HCT116 (cell line): ENCODE measurements around the gene KLF4. TPM values are rescaled to one million over a fixed set of nuclear protein-coding genes. Genes with fewer than 3 reads are reported as not detected.

Source experiments
- ATAC-seq: fragments of 200-7000 bp; cut with Tn5 transposase; 2 replicates; pipeline ENCODE4 v1.9.1; 2020; ENCODE audit warnings: mild to moderate bottlenecking, moderate library complexity
- BruUV-seq: library from RNA; stranded (reverse); fragments of 400-500 nt; replicated peaks from 2 replicates; lab custom pipeline; 2021; lab: Mats Ljungman, UMichigan
- CTCF ChIA-PET: fragments of 300-600 bp; sonication (Branson Sonifier 250); formaldehyde crosslinking; loops from one replicate; lab custom pipeline; 2021; ENCODE audit warnings: antibody characterized with exemption; lab: Charles Lee
- POLR2A ChIA-PET: fragments of 300-600, 350-600 bp; sonication (Branson Sonifier 250); formaldehyde crosslinking; loops from one replicate; lab custom pipeline; 2021; ENCODE audit warnings: antibody characterized with exemption; lab: Charles Lee
- RAD21 ChIA-PET, 2 experiments: fragments of 300-600 bp; sonication (Branson Sonifier 250); formaldehyde crosslinking; loops; one replicate each; lab custom pipeline; 2023; ENCODE audit warnings: low total read pairs in 2 of 2; ENCODE audit not compliant: uncharacterized antibody in 2 of 2, unreplicated experiment in 2 of 2, low non-redundant PET in 1 of 2; lab: Charles Lee
- DNase-seq: peaks from one replicate; pipeline ENCODE4 v3.0.0-alpha.2; 2010; ENCODE audit warnings: low read depth, low spot score
- H2AFZ ChIP-seq: fragments of 200-600 bp; shearing (Covaris generic), sonication (generic); 2 replicates; pipeline ENCODE4 v1.6.1; 2017; ENCODE audit warnings: low read depth, mixed run types, mixed read lengths, antibody characterized with exemption, low read length; ENCODE audit not compliant: poor library complexity, severe bottlenecking
- H3K27ac ChIP-seq: 2 replicates; pipeline ENCODE4 v1.5.1; 2012; ENCODE audit warnings: low read depth, low read length
- H3K27me3 ChIP-seq: fragments of 200-600 bp; sonication (generic); 2 replicates; pipeline ENCODE4 v1.6.1; 2016; ENCODE audit warnings: mixed run types, low read length, mixed read lengths; ENCODE audit not compliant: insufficient read depth
- H3K36me3 ChIP-seq, 2 experiments: fragments of 200-500 bp in 1 of 2; fragments of 200-600 bp in 1 of 2; sonication (Bioruptor generic) in 1 of 2; sonication (generic) in 1 of 2; 2 replicates each; pipeline versions ENCODE4 v1.5.1 to v1.6.1; 2014 to 2016; ENCODE audit warnings: low read length in 2 of 2, inconsistent platforms in 1 of 2, mixed read lengths in 1 of 2, mixed run types in 1 of 2; ENCODE audit not compliant: insufficient read depth in 2 of 2, control insufficient read depth in 1 of 2
- H3K4me1 ChIP-seq, 2 experiments: fragments of 200-600 bp in 1 of 2; sonication (generic) in 1 of 2; 2 replicates each; pipeline versions ENCODE4 v1.5.1 to v1.6.1; 2012 to 2017; ENCODE audit warnings: low read length in 2 of 2, inconsistent platforms in 1 of 2, mild to moderate bottlenecking in 1 of 2, mixed read lengths in 1 of 2, mixed run types in 1 of 2, moderate library complexity in 1 of 2; ENCODE audit not compliant: insufficient read depth in 2 of 2, control insufficient read depth in 1 of 2
- H3K4me2 ChIP-seq: fragments of 200-600 bp; sonication (generic); 2 replicates; pipeline ENCODE4 v1.6.1; 2017; ENCODE audit warnings: mixed run types, low read length, mixed read lengths
- H3K4me3 ChIP-seq, 2 experiments: fragments of 200-600 bp in 1 of 2; sonication (generic) in 1 of 2; replicated peaks in 1 of 2; 2 replicates each; pipeline ENCODE4 v1.5.1; 2011 to 2016; ENCODE audit warnings: low read length in 2 of 2, control low read depth in 1 of 2, low read depth in 1 of 2, mild to moderate bottlenecking in 1 of 2, mixed read lengths in 1 of 2, mixed run types in 1 of 2
- H3K79me2 ChIP-seq: fragments of 200-600 bp; sonication (generic); 2 replicates; pipeline ENCODE4 v1.6.1; 2017; ENCODE audit warnings: mild to moderate bottlenecking, mixed run types, low read length, moderate library complexity, mixed read lengths; ENCODE audit not compliant: insufficient read depth
- H3K9ac ChIP-seq: fragments of 200-600 bp; sonication (generic); 2 replicates; pipeline ENCODE4 v1.6.1; 2016; ENCODE audit warnings: low read length, mixed read lengths
- H3K9me2 ChIP-seq: fragments of 200-600 bp; sonication (generic), shearing (Covaris generic); 2 replicates; pipeline ENCODE4 v1.6.1; 2017; ENCODE audit warnings: mixed run types, mild to moderate bottlenecking, moderate library complexity; ENCODE audit not compliant: insufficient read depth
- H3K9me3 ChIP-seq, 2 experiments: fragments of 200-500 bp in 1 of 2; fragments of 200-600 bp in 1 of 2; sonication (Bioruptor generic) in 1 of 2; sonication (generic) in 1 of 2; 2 replicates each; pipeline ENCODE4 v1.6.1; 2014 to 2017; ENCODE audit warnings: low read length in 2 of 2, mixed read lengths in 2 of 2, inconsistent platforms in 1 of 2, low read depth in 1 of 2, mild to moderate bottlenecking in 1 of 2, mixed run types in 1 of 2, moderate library complexity in 1 of 2; ENCODE audit not compliant: control insufficient read depth in 1 of 2, insufficient read depth in 1 of 2
- H4K20me1 ChIP-seq: fragments of 200-600 bp; sonication (generic), shearing (Covaris generic); 2 replicates; pipeline ENCODE4 v1.6.1; 2017; ENCODE audit warnings: mixed run types, mild to moderate bottlenecking, moderate library complexity; ENCODE audit not compliant: insufficient read depth
- CEBPB ChIP-seq: IDR thresholded peaks from 2 replicates; pipeline ENCODE4 v1.6.1; 2012; ENCODE audit warnings: low read depth
- EGR1 ChIP-seq: IDR thresholded peaks from 2 replicates; pipeline ENCODE4 v1.6.1; 2012; ENCODE audit warnings: low read depth
- ELF1 ChIP-seq: IDR thresholded peaks from 2 replicates; pipeline ENCODE4 v1.6.1; 2012; ENCODE audit warnings: low read depth, borderline replicate concordance
- EZH2 ChIP-seq: fragments of 200-600 bp; sonication (generic); IDR thresholded peaks from 2 replicates; pipeline ENCODE4 v1.6.1; 2017; ENCODE audit warnings: antibody characterized with exemption, mixed run types
- POLR2A ChIP-seq: IDR thresholded peaks from 2 replicates; pipeline ENCODE4 v1.7.0; 2011; ENCODE audit warnings: borderline replicate concordance; ENCODE audit not compliant: insufficient read depth, insufficient read length; ENCODE audit errors: extremely low read depth
- REST ChIP-seq: IDR thresholded peaks from 2 replicates; pipeline ENCODE4 v1.6.1; 2012; ENCODE audit warnings: low read depth
- SP1 ChIP-seq: IDR thresholded peaks from 2 replicates; pipeline ENCODE4 v1.6.1; 2012; ENCODE audit warnings: low read depth
- YY1 ChIP-seq: IDR thresholded peaks from 2 replicates; pipeline ENCODE4 v1.6.1; 2011; ENCODE audit warnings: low read length, low read depth, moderate library complexity, mild to moderate bottlenecking; ENCODE audit not compliant: insufficient replicate concordance; ENCODE audit errors: extremely low read depth
- intact Hi-C: fragments of 100-400 bp; cut with micrococcal nuclease; formaldehyde crosslinking; loops from 2 replicates; pipeline ENCODE4 v1.10.0; 2022
- total RNA-seq: library from RNA; stranded (reverse); gene quantifications from one replicate; pipeline ENCODE4 v1.2.1, GENCODE V29; 2021; ENCODE audit not compliant: unreplicated experiment

The KLF4 gene
- total RNA-seq, 1 experiment from 2014 or later: 92.8 TPM

GRCh38 chr9:107455425-107456135, 34.0 kb downstream of the KLF4 start:
- H3K79me2 ChIP-seq: no peaks in the 10 kb centered on the region
- no peak for TF ChIP-seq POLR2A
- no peak for TF ChIP-seq YY1
- no peak for TF ChIP-seq SP1
- TF ChIP-seq EGR1: no peak
- no peak for TF ChIP-seq EZH2
- no peak for TF ChIP-seq CEBPB
- TF ChIP-seq ELF1: no peak
- no peak for TF ChIP-seq REST
- TF ChIP-seq, all 23 proteins: peak for 0
- H4K20me1 ChIP-seq: no peaks in the 10 kb centered on the region
- intact Hi-C loops: no loop called here
- no peaks in the 10 kb centered on the region for H3K4me1 ChIP-seq
- H3K4me2 ChIP-seq: no peak overlapping the region
- H3K27ac ChIP-seq: no peak overlapping the region
- RAD21 ChIA-PET: no interaction called here
- no peak overlapping the region for H2AFZ ChIP-seq
- H3K27me3 ChIP-seq: no peaks in the 10 kb centered on the region
- no peak overlapping the region for H3K4me3 ChIP-seq
- H3K9me2 ChIP-seq: no peaks in the 10 kb centered on the region
- H3K36me3 ChIP-seq: no peaks in the 10 kb centered on the region
- no peaks in the 10 kb centered on the region for H3K9me3 ChIP-seq
- BruUV-seq: no TSS peak
- no peak overlapping the region for H3K9ac ChIP-seq
- CTCF ChIA-PET: interaction anchor here (1.0 kb wide), 1 partner anchor 31 kb away, joined by 3 read pairs; no protein-coding TSS in a partner anchor
- ATAC-seq: no peak
- POLR2A ChIA-PET: no interaction called here
- no peak for DNase-seq
